GM12878 (cell line): ENCODE data around the gene GLB1L. TPM values are rescaled to one million over a fixed set of nuclear protein-coding genes. Genes with fewer than 3 reads are reported as not detected.

Experiments used
- ATAC-seq: fragments of 200-7000 bp; cut with Tn5 transposase; 3 replicates; pipeline ENCODE4 v1.9.1; 2020; ENCODE audit warnings: mild to moderate bottlenecking, moderate library complexity
- BruUV-seq: library from RNA; stranded (reverse); fragments of 400-500 nt; replicated peaks from 2 replicates; lab custom pipeline; 2021; lab: Mats Ljungman, UMichigan
- CTCF ChIA-PET: fragments of 300-600 bp; sonication (Branson Sonifier 250); formaldehyde crosslinking; extraction: SDS; loops from one replicate; lab custom pipeline; 2021; ENCODE audit warnings: inconsistent platforms; lab: Yijun Ruan, JAX
- POLR2A ChIA-PET: fragments of 350-600 bp; formaldehyde crosslinking; extraction: SDS; loops from one replicate; lab custom pipeline; 2021; ENCODE audit warnings: inconsistent platforms; lab: Charles Lee
- RAD21 ChIA-PET: fragments of 300-600 bp; sonication (Branson Sonifier 250); formaldehyde crosslinking; loops from one replicate; lab custom pipeline; 2023; ENCODE audit warnings: antibody characterized with exemption; ENCODE audit not compliant: unreplicated experiment; lab: Charles Lee
- SMC1A ChIA-PET: fragments of 300-600 bp; sonication (Branson Sonifier 250); formaldehyde crosslinking; loops from one replicate; lab custom pipeline; 2023; ENCODE audit not compliant: unreplicated experiment, uncharacterized antibody; lab: Charles Lee
- DNase-seq: peaks from one replicate; pipeline ENCODE4 v3.0.0-alpha.2; 2011; ENCODE audit warnings: low read depth, low spot score
- FAIRE-seq: peaks from 3 replicates; lab custom pipeline; 2011; peaks lifted over from hg19 to GRCh38; lab: Jason Lieb, UNC
- H2AFZ ChIP-seq: 2 replicates; pipeline ENCODE4 v1.6.0; 2011; ENCODE audit warnings: low read depth, low read length, control low read depth; ENCODE audit not compliant: control insufficient read depth
- H3K27ac ChIP-seq: 2 replicates; pipeline ENCODE4 v1.5.1; 2011; ENCODE audit warnings: control low read depth; ENCODE audit not compliant: control insufficient read depth, insufficient read depth
- H3K27me3 ChIP-seq, 2 experiments: replicated peaks in 1 of 2; 2 replicates each; pipeline versions ENCODE4 v1.6.0 to v1.6.1; 2011; ENCODE audit warnings: low read length in 1 of 2; ENCODE audit not compliant: control insufficient read depth in 2 of 2, insufficient read depth in 2 of 2
- H3K36me3 ChIP-seq, 2 experiments: 2 replicates each; pipeline ENCODE4 v1.5.1; 2011; ENCODE audit warnings: low read length in 1 of 2; ENCODE audit not compliant: control insufficient read depth in 2 of 2, insufficient read depth in 2 of 2
- H3K4me1 ChIP-seq: 2 replicates; pipeline ENCODE4 v1.6.1; 2011; ENCODE audit warnings: mild to moderate bottlenecking, low read length, moderate library complexity, mixed read lengths; ENCODE audit not compliant: control insufficient read depth, insufficient read depth
- H3K4me2 ChIP-seq: 2 replicates; pipeline ENCODE4 v1.6.0; 2011; ENCODE audit warnings: control low read depth; ENCODE audit not compliant: control insufficient read depth, insufficient read depth
- H3K4me3 ChIP-seq: fragments of 200-600 bp; sonication (generic); 2 replicates; pipeline ENCODE4 v1.5.1; 2016
- H3K79me2 ChIP-seq: 2 replicates; pipeline ENCODE4 v1.6.0; 2011; ENCODE audit warnings: low read length; ENCODE audit not compliant: control insufficient read depth, insufficient read depth
- H3K9ac ChIP-seq: 2 replicates; pipeline ENCODE4 v1.8.0; 2011; ENCODE audit warnings: low read length, control low read depth, mixed read lengths; ENCODE audit not compliant: control insufficient read depth, insufficient read depth
- H3K9me3 ChIP-seq: replicated peaks from 3 replicates; pipeline ENCODE4 v1.5.1; 2011; ENCODE audit warnings: mild to moderate bottlenecking, low read length; ENCODE audit not compliant: control insufficient read depth, insufficient read depth
- H4K20me1 ChIP-seq: 2 replicates; pipeline ENCODE4 v1.6.0; 2011; ENCODE audit not compliant: control insufficient read depth, insufficient read depth
- BHLHE40 ChIP-seq, 2 experiments: fragments of 450-650 bp in 1 of 2; IDR thresholded peaks; 2 replicates each; pipeline ENCODE4 v1.6.1; 2011 to 2017; ENCODE audit warnings: low read depth in 2 of 2, borderline replicate concordance in 1 of 2, improper control_type of control experiment in 1 of 2, low read length in 1 of 2, mild to moderate bottlenecking in 1 of 2
- CHD4 ChIP-seq: fragments of 200-600 bp; sonication (generic); IDR thresholded peaks from 2 replicates; pipeline ENCODE4 v1.6.1; 2016; ENCODE audit warnings: mild to moderate bottlenecking
- EED ChIP-seq: sonication (generic); IDR thresholded peaks from 2 replicates; pipeline ENCODE4 v1.6.1; 2016; ENCODE audit warnings: antibody characterized with exemption, low read depth
- FOXK2 ChIP-seq: fragments of 450-650 bp; IDR thresholded peaks from 2 replicates; pipeline ENCODE4 v1.6.1; 2017; ENCODE audit warnings: mild to moderate bottlenecking, moderate library complexity
- NBN ChIP-seq: fragments of 450-650 bp; IDR thresholded peaks from 2 replicates; pipeline ENCODE4 v1.6.1; 2016
- PAX5 ChIP-seq: IDR thresholded peaks from 2 replicates; pipeline ENCODE4 v1.6.1; 2011; ENCODE audit warnings: low read depth, low read length, borderline replicate concordance
- PML ChIP-seq: IDR thresholded peaks from 2 replicates; pipeline ENCODE4 v1.6.1; 2012; ENCODE audit warnings: low read length, inconsistent platforms
- RAD51 ChIP-seq: fragments of 450-650 bp; IDR thresholded peaks from 2 replicates; pipeline ENCODE4 v1.6.1; 2016; ENCODE audit warnings: moderate library complexity, mild to moderate bottlenecking, inconsistent platforms
- RB1 ChIP-seq: fragments of 450-650 bp; formaldehyde crosslinking; IDR thresholded peaks from 2 replicates; pipeline ENCODE4 v1.6.1; 2017; ENCODE audit warnings: mild to moderate bottlenecking, borderline replicate concordance
- RFX5 ChIP-seq: IDR thresholded peaks from 2 replicates; pipeline ENCODE4 v1.6.1; 2011; ENCODE audit warnings: low read depth, low read length, improper control_type of control experiment
- SMAD5 ChIP-seq: IDR thresholded peaks from 2 replicates; pipeline ENCODE4 v1.6.1; 2016; ENCODE audit warnings: antibody characterized with exemption, low read depth
- STAT3 ChIP-seq: IDR thresholded peaks from 2 replicates; pipeline ENCODE4 v1.6.1; 2011; ENCODE audit warnings: low read depth, low read length, improper control_type of control experiment
- TAF1 ChIP-seq: IDR thresholded peaks from 2 replicates; pipeline ENCODE4 v1.6.1; 2011; ENCODE audit warnings: mild to moderate bottlenecking, low read depth, low read length, borderline replicate concordance
- TBL1XR1 ChIP-seq: IDR thresholded peaks from 2 replicates; pipeline ENCODE4 v1.6.1; 2012; ENCODE audit warnings: low read depth, low read length, improper control_type of control experiment
- TCF3 ChIP-seq: IDR thresholded peaks from 2 replicates; pipeline ENCODE4 v1.6.1; 2012; ENCODE audit warnings: low read depth, mild to moderate bottlenecking, low read length, borderline replicate concordance; ENCODE audit not compliant: insufficient read depth
- TCF7 ChIP-seq: IDR thresholded peaks from 2 replicates; pipeline ENCODE4 v1.6.1; 2014; ENCODE audit warnings: antibody characterized with exemption, borderline replicate concordance
- ZNF622 ChIP-seq: fragments of 450-650 bp; IDR thresholded peaks from 2 replicates; pipeline ENCODE4 v1.6.1; 2017; ENCODE audit warnings: mild to moderate bottlenecking, inconsistent platforms
- ZSCAN29 ChIP-seq: fragments of 450-650 bp; IDR thresholded peaks from 2 replicates; pipeline ENCODE4 v1.6.1; 2017; ENCODE audit warnings: mild to moderate bottlenecking, moderate library complexity
- WGBS: methylation state at CpG from one replicate; pipeline ENCODE4 v1.1.6; 2016; ENCODE audit warnings: low lambda C conversion rate; ENCODE audit not compliant: insufficient replicate concordance, insufficient coverage; ENCODE audit errors: missing lambda C conversion rate; 5-methylcytosine and 5-hydroxymethylcytosine counted together
- in situ Hi-C: fragments of 300-500 bp; cut with MboI; formaldehyde crosslinking; loops from 9 replicates; pipeline ENCODE4 v1.14.3; 2018; ENCODE audit warnings: mixed read lengths
- intact Hi-C: fragments of 100-400 bp; cut with micrococcal nuclease; formaldehyde crosslinking; loops from one replicate; pipeline ENCODE4 v1.14.2; 2022; ENCODE audit not compliant: unreplicated experiment
- polyA plus RNA-seq, 11 experiments: library from polyadenylated mRNA; depleted of rRNA in 4 of 11; unstranded in 6 of 11; stranded (reverse) in 5 of 11; fragments of >200 nt; fragmentation: Nextera tagmentation in 4 of 11; fragmentation: Illumina TruSeq in 1 of 11; extraction: Ambion mirVana in 4 of 11; extraction: Trizol in 1 of 11; gene quantifications; 1 replicate in 1 of 11; 2 replicates in 10 of 11; pipeline versions ENCODE4 v1.2.1 to v1.2.3, GENCODE V29; 2011 to 2016; ENCODE audit warnings: inconsistent platforms in 2 of 11, missing spikeins in 2 of 11, low read depth in 1 of 11
- total RNA-seq, 4 experiments: library from RNA; depleted of rRNA in 3 of 4; stranded (reverse); fragments of >200 nt in 3 of 4; fragmentation: Illumina TruSeq in 1 of 4; extraction: Trizol in 1 of 4; gene quantifications; 2 replicates each; pipeline versions ENCODE4 v1.2.1 to v1.2.3, GENCODE V29; 2013 to 2021
- TF ChIP-seq, protein P1 (sequence below): fragments of 450-650 bp; formaldehyde crosslinking; IDR thresholded peaks from 2 replicates; pipeline ENCODE4 v1.4.0; 2020; ENCODE audit warnings: mild to moderate bottlenecking, moderate library complexity
- TF ChIP-seq, protein P2 (sequence below): IDR thresholded peaks from 2 replicates; pipeline ENCODE4 v1.6.1; 2012; ENCODE audit warnings: low read depth, low read length, improper control_type of control experiment

Gene GLB1L
- total and polyA plus RNA-seq, 10 of the 15 experiments (the other 5 are each of a cell fraction or from before 2014, with no cell fraction given): 0.29 to 4.6 (median 2.7) TPM

DNA sequence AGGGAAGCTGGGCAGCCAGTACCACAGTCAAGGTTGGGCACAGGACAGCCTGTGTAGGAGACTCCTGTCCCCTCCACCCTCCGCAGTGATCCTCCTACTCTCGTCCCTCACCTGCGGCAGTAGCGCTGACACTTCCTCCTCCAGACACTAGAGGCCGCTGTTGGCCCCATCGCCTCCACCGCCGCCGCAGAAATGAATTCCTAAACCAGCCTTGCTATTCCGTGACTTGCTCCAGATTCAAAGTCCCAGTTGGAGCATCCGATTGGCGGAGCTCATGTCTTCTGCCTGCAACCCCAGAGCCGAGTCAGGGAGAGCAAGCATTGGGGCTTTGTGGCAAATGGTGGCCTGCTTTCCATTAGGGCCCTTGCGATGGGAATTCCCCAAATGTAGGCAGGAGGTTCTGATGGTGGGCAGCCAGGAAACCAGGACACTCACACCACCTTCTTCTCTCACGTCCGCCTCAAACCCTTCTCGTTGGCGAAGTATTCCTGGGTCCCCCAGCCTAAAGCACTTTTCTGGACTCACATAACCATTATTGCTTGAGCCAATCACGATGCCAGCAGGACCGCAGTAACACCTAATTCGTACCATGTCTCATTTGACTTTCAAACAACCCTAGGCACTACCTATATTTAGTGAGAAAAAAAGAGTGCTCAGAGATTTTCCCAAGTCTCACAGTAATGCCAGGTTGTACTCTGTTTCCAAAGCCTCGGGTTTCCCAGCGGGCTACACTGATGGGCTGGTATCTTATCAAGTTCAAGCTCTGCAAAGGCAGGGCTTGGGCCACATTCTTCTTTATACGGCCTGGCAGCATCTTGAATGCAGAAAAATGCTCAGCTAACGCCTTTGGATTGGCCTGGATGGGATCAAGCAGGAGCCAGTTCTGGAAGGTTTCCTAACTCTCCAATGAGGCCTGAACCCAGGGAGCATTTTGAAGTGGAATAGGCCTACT lies 32.7 kb upstream of the GLB1L start:
- ChIA-PET CTCF (interaction anchor here (0.7 to 13.5 kb wide), 21 partner anchors 8 to 248 kb away, joined by 3 to 257 read pairs (median 9); partner anchors contain the start of genes ANKZF1, ATG9A, CNPPD1 and DNPEP), POLR2A (interaction anchor here (0.6 to 7.0 kb wide), 11 partner anchors 8 to 384 kb away, joined by 3 to 160 read pairs (median 10); partner anchors contain the start of genes ANKZF1, ATG9A, CNPPD1 and DNPEP), SMC1A (interaction anchor here (0.6 to 8.8 kb wide), 11 partner anchors 9 to 146 kb away, joined by 3 to 98 read pairs (median 4); partner anchors contain the start of genes CNPPD1, GLB1L, STK16 and TUBA4A), RAD21 (interaction anchor here (0.6 to 5.9 kb wide), 14 partner anchors 11 to 384 kb away, joined by 3 to 78 read pairs (median 4); partner anchors contain the start of genes ABCB6, CNPPD1, GLB1L and STK16)
- H3K36me3 ChIP-seq: no peaks in the 10 kb centered on the region; a peak in 1 of 4 replicates
- peak; percentile 39 for DNase-seq
- no peaks in the 10 kb centered on the region for H4K20me1 ChIP-seq
- H3K9me3 ChIP-seq: no peaks in the 10 kb centered on the region
- peaks cover 6% of the 10 kb centered on the region for H3K79me2 ChIP-seq
- peaks cover 26% of the 10 kb centered on the region for H3K4me1 ChIP-seq
- in situ Hi-C loops: no loop called here
- H3K4me2 ChIP-seq: peak overlapping the region; percentile 95
- peak overlapping the region; percentile 98 for H2AFZ ChIP-seq
- peak overlapping the region; percentile 72 for H3K9ac ChIP-seq
- intact Hi-C loops: loop anchor here (5.0 kb wide), 3 partner anchors 71 to 319 kb away; partner anchors contain the start of genes CNPPD1, RETREG2, STK11IP and ZFAND2B
- peak overlapping the region; percentile 71; the same call in 1 of the 2 replicates for H3K4me3 ChIP-seq
- peak overlapping the region; percentile 90 for H3K27ac ChIP-seq
- ATAC-seq: peak; percentile 52
- BruUV-seq: TSS peak; percentile 70
- whole genome bisulfite sequencing: 3% methylated on average over 25 of the region's 25 CpGs
- FAIRE-seq: peak; percentile 94
- H3K27me3 ChIP-seq: no peaks in the 10 kb centered on the region
- no peak for TF ChIP-seq FOXK2
- no peak for TF ChIP-seq SMAD5
- TF ChIP-seq BHLHE40 (IDR thresholded peaks at IDR 0.05; ENCODE audit: borderline replicate concordance in 1 of 2, low read depth in 2 of 2, low read length in 1 of 2): peak; percentile 50 to 59; a peak in 3 of 4 replicates
- TF ChIP-seq PML: no peak
- TF ChIP-seq CHD4: no peak
- TF ChIP-seq, protein P1, sequence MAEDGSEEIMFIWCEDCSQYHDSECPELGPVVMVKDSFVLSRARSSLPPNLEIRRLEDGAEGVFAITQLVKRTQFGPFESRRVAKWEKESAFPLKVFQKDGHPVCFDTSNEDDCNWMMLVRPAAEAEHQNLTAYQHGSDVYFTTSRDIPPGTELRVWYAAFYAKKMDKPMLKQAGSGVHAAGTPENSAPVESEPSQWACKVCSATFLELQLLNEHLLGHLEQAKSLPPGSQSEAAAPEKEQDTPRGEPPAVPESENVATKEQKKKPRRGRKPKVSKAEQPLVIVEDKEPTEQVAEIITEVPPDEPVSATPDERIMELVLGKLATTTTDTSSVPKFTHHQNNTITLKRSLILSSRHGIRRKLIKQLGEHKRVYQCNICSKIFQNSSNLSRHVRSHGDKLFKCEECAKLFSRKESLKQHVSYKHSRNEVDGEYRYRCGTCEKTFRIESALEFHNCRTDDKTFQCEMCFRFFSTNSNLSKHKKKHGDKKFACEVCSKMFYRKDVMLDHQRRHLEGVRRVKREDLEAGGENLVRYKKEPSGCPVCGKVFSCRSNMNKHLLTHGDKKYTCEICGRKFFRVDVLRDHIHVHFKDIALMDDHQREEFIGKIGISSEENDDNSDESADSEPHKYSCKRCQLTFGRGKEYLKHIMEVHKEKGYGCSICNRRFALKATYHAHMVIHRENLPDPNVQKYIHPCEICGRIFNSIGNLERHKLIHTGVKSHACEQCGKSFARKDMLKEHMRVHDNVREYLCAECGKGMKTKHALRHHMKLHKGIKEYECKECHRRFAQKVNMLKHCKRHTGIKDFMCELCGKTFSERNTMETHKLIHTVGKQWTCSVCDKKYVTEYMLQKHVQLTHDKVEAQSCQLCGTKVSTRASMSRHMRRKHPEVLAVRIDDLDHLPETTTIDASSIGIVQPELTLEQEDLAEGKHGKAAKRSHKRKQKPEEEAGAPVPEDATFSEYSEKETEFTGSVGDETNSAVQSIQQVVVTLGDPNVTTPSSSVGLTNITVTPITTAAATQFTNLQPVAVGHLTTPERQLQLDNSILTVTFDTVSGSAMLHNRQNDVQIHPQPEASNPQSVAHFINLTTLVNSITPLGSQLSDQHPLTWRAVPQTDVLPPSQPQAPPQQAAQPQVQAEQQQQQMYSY (CRISPR knock-in tag): no peak
- no peak for TF ChIP-seq ZNF622
- TF ChIP-seq STAT3: no peak
- TF ChIP-seq ZSCAN29: no peak
- TF ChIP-seq, protein P2, sequence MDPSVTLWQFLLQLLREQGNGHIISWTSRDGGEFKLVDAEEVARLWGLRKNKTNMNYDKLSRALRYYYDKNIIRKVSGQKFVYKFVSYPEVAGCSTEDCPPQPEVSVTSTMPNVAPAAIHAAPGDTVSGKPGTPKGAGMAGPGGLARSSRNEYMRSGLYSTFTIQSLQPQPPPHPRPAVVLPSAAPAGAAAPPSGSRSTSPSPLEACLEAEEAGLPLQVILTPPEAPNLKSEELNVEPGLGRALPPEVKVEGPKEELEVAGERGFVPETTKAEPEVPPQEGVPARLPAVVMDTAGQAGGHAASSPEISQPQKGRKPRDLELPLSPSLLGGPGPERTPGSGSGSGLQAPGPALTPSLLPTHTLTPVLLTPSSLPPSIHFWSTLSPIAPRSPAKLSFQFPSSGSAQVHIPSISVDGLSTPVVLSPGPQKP: no peak
- no peak for TF ChIP-seq PAX5
- peak; percentile 84 for TF ChIP-seq EED
- TF ChIP-seq TBL1XR1: no peak
- no peak for TF ChIP-seq TCF7
- TF ChIP-seq TAF1: no peak
- TF ChIP-seq NBN: peak; percentile 94
- TF ChIP-seq TCF3: no peak
- TF ChIP-seq RB1: peak; percentile 90; the same call in 1 of the 2 replicates
- TF ChIP-seq RFX5: 0 out of 2 replicates have a peak, but pooled peaks have one; percentile 7
- TF ChIP-seq RAD51: no peak
